DMS53 (cell line): ENCODE results near the gene SLC6A18.
"Not testable (repeated sequence)": the region's sequence is repeated elsewhere in the genome, so short reads cannot be mapped to it uniquely, and the experiment has no call there.

Source experiments
- DNase-seq: peaks from one replicate; lab custom pipeline; 2025; lab: John Stamatoyannopoulos, UW

SLC6A18 gene

DNA sequence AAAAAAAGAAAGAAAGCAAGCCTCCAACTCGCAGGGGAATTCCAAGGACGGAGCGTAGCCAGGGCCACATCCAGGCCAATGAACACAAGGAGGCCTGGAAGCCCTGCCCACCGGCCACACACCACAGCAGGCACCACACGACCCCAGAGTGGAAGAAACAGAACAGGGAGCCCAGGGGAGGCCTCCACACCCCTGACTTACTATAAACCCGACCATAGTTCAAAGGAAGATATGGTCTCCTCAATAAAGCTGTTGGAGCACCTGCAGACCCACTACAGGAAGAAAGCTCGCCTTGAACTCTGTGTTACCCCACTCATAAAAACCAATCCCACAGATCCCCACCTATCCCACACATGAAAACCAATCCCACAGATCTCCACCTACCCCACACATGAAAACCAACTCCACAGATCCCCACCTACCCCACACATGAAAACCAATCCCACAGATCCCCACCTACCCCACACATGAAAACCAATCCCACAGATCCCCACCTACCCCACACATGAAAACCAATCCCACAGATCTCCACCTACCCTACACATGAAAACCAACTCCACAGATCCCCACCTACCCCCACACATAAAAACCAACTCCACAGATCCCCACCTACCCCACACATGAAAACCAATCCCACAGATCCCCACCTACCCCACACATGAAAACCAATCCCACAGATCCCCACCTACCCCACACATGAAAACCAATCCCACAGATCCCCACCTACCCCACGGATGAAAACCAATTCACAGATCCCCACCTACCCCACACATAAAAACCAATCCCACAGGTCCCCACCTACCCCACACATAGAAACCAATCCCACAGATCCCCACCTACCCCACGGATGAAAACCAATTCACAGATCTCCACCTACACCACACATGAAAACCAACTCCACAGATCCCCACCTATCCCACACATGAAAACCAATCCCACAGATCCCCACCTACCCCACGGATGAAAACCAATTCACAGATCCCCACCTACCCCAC, 50.5 kb downstream of the SLC6A18 start:
- not testable (repeated sequence) for DNase-seq

DNA sequence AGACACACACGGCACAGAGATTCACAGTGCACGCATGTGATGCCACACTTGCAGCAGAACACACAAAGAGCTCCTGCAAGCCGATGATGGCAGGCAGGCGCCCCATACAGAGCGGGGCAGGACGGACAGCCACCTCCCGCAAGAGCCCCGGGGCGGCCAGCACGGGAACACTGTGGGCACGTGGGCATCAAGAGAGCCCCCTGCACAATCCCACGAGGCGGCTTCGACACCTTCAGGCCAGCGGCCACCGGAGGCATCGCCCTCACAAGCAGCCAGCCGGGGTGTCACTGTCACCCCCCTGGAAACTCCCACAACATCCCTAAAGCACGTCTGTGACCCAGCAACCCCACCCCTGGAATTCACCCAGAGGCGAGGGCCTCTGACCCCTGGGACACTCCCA, 51.7 kb downstream of the SLC6A18 start:
- DNase-seq = no peak

DNA sequence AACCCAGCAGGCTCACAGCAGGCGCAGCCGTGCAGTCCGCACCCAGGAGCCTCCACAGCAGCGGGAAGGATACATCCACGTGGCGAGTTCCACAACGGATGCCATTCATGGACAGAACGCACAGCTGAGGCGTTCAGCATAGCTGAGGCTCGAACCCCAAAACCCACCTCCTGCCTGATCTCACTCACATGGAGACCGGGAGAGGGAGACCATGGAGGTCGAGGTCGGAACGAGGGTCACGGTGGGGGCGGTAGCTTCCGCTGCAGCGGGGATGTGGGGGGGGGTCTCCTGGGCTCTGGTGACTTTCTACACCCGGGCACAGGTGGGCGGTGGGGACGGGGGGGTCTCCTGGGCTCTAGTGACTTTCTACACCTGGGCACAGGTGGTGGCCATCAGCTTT, 52.1 kb downstream of the SLC6A18 start:
- DNase-seq = no peak

- no peak for DNase-seq
Measured at GRCh38 chr5:1277781-1278180, 52.6 kb downstream of the SLC6A18 start.

DNA sequence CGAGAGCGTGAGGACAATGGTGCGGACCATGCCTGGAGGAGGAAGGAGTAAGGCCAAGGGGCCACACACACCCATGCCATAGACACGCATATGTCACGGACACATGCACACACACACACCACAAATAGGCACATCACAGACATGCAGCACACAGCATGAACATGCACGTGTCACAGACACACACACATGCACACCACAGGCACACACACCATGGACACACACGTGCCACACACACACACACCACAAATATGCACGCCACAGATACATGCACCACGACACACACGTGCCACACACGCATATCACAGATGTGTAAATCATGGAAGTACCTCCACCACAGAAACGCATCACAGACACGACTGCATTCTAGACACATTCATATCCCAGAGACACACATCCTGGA, 53.0 kb downstream of the SLC6A18 start:
- DNase-seq = no peak

DNA sequence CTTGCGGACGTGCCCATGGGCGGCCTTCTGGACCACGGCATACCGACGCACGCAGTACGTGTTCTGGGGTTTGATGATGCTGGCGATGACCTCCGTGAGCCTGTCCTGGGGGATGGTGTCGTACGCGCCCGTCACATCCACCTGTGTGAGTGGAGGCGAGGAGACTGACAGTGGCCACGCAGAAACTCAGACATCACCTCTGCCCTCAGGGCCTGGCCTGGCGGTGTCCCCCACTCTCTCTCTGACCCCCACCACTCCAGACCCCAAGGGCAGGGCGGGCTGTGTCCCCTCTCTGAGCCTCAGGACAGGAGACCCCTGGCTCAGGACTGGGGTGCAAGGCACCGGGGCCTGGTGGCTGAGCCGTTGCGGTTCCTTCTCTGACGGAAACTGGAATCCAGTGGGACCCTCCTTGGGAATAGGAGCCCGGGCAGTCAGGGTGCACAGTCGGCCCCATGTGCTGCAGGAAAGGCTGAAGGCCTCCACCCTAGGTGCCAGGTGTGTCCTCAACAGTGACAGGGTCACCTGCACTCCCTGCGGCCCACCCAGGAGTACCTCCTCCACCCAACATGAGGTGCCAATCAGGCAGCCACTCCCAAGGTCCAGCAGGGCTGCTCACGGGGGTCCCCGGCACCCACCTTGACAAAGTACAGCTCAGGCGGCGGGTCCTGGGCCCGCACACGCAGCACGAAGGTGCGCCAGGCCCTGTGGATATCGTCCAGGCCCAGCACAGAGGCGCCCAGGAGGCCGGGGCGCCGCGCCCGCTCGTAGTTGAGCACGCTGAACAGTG, 53.7 kb downstream of the SLC6A18 start:
- DNase-seq = no peak

GRCh38 chr5:1279443-1280151, 54.4 kb downstream of the SLC6A18 start:
- no peak for DNase-seq

DNA sequence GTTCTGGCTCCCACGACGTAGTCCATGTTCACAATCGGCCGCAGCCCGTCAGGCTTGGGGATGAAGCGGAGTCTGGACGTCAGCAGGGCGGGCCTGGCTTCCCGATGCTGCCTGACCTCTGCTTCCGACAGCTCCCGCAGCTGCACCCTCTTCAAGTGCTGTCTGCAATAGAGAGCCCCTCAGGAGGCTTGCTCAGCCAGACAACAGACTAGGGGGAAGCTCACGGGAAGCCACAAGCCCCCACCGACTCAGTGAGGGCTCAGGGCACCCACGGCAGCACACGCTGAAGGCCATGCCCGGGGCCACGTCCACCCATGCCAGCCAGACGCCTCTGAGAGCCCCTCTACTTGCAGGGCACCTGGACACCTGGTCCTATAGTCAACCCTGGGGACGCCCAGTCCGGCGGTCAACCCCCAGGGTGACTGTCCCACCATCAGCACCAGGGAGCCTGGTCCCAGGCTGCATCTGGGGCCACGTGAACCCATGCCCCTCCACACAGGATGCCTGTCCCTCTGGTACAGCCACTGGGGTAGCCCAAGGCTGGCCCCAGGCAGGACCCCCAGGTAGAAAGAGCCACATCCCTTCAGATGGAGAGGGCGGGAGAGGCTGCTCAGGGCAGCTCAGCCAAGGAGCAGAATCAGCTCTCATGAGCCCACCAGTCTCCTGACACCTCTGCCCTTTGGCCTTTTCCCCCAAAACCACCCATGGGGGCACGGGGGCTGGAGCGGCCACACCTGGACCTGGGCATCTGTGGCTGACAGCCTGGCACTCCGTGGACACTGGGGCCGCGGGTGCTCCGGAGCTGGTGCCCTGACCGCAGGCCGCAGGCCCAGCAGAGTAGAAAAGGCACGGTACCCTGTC, 55.2 kb downstream of the SLC6A18 start:
- DNase-seq = no peak

- DNase-seq = no peak
Measured at GRCh38 chr5:1281038-1281882, 56.1 kb downstream of the SLC6A18 start.

- no peak for DNase-seq
Measured at GRCh38 chr5:1282131-1282992, 57.2 kb downstream of the SLC6A18 start.

DNA sequence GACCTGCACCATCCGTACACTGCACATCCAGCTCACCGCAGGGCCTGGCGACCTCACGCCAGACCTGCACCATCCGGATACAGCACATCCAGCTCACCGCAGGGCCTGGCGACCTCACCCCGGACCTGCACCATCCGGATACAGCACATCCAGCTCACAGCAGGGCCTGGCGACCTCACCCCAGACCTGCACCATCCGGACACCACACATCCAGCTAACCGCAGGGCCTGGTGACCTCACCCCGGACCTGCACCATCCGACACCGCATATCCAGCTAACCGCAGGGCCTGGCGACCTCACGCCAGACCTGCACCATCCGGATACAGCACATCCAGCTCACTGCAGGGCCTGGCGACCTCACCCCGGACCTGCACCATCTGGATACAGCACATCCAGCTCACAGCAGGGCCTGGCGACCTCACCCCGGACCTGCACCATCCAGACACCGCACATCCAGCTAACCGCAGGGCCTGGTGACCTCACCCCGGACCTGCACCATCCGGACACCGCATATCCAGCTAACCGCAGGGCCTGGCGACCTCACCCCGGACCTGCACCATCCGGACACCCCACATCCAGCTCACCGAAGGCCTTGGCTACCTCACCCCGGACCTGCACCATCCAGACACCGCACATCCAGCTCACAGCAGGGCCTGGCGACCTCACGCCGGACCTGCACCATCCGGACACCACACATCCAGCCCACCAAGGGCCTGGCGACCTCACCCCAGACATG, 58.0 kb downstream of the SLC6A18 start:
- not testable (repeated sequence) for DNase-seq

DNA sequence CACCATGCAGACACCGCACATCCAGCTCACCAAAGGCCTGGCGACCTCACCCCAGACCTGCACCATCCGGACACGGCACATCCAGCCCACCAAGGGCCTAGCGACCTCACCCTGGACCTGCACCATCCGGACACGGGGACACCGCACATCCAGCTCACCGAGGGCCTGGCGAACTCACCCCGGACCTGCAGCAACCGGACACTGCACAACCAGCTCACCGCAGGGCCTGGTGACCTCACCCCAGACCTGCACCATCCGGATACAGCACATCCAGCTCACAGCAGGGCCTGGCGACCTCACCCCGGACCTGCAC, 58.5 kb downstream of the SLC6A18 start:
- not testable (repeated sequence) for DNase-seq

DNA sequence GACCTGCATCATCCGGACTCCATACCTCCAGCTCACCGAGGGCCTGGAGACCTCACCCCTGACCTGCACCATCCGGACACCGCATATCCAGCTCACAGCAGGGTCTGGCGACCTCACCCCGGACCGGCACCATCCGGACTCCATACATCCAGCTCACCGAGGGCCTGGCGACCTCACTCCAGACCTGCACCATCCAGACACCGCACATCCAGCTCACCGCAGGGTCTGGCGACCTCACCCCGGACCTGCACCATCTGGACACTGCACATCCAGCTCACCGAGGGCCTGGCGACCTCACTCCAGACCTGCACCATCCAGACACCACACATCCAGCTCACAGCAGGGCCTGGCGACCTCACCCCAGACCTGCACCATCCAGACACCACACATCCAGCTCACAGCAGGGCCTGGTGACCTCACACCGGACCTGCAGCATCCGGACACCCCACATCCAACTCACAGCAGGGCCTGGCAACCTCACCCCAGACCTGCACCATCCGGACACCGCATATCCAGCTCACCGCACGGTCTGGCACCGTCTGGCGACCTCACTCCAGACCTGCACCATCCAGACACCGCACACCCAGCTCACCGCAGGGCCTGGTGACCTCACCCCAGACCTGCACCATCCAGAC, 59.3 kb downstream of the SLC6A18 start:
- DNase-seq = not testable (repeated sequence)

- no peak for DNase-seq
Measured at GRCh38 chr5:1285141-1285540, 60.0 kb downstream of the SLC6A18 start.

DNA sequence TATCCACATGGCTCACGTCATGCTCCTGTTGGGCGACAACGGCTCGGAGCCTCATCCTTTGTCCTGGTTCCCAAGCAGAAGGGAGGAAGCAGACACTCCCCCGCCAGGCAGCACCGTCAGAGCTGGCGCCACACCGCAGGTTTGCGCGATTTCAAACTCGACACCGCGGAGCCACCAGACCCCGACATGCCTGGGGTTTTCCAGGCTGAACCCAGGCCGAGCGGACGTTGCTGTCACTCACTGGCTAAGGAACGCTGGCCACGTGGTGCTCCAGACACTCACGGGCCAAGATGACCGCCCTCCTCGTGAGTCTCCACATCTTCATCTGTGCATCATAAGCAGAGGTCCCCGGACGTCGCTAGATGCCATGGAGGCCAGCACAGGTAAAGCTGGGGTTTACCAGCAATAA, 60.7 kb downstream of the SLC6A18 start:
- DNase-seq = no peak

GRCh38 chr5:1288439-1289335, 63.5 kb downstream of the SLC6A18 start:
- peak; percentile 94 for DNase-seq

DNA sequence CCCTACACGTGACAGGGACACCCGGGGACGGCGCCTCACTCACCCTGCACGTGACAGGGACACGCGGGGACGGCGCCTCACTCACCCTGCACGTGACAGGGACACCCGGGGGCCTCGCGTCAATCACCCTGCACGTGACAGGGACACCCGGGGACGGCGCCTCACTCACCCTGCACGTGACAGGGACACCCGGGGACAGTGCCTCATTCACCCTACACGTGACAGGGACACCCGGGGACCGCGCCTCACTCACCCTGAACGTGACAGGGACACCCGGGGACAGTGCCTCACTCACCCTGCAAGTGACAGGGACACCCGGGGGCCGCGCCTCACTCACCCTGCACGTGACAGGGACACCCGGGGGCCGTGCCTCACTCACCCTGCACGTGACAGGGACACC, 64.4 kb downstream of the SLC6A18 start:
- DNase-seq = not testable (repeated sequence)
